ENCODE data around the gene CEACAM16. TPM values are rescaled to one million over a fixed set of nuclear protein-coding genes. Genes with fewer than 3 reads are reported as not detected.
"Not testable (repeated sequence)": the region's sequence is repeated elsewhere in the genome, so short reads cannot be mapped to it uniquely, and the experiment has no call there.

The CEACAM16 gene
- total RNA-seq, 4 donors from 2014 or later, result not detected

DNA sequence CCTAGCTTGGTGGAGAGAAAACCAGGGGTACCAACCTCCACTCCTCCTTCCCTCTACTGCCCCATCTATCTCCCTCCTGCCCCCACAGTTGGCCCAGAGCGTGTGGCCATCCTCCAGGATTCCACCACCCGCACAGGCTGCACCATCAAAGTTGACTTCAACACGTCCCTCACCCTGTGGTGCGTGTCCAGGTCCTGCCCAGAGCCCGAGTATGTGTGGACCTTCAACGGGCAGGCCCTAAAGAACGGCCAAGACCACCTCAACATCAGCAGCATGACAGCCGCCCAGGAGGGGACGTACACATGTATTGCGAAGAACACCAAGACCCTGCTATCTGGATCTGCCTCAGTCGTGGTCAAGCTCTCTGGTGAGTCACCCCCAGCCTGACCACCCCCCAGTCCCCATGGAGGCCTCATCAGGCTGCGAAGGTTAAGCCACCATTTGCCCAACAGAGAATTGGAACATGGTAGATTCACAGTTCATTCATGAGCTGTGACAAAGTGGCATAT is 6.6 kb downstream of the CEACAM16 start:
- Histone ChIP-seq H3K27me3 (no peaks in the 10 kb centered on the region), H3K36me3 (no peaks in the 10 kb centered on the region), H3K9me3 (no peaks in the 10 kb centered on the region), H3K4me3 (no peak overlapping the region), H3K4me1 (no peaks in the 10 kb centered on the region), H3K27ac (no peak overlapping the region)
- DNase-seq, result peak in 1 of 3 donors; percentile 26
- TF ChIP-seq POLR2A (IDR thresholded peaks at IDR 0.05) (no peak), CTCF (IDR thresholded peaks at IDR 0.05) (no peak)

DNA sequence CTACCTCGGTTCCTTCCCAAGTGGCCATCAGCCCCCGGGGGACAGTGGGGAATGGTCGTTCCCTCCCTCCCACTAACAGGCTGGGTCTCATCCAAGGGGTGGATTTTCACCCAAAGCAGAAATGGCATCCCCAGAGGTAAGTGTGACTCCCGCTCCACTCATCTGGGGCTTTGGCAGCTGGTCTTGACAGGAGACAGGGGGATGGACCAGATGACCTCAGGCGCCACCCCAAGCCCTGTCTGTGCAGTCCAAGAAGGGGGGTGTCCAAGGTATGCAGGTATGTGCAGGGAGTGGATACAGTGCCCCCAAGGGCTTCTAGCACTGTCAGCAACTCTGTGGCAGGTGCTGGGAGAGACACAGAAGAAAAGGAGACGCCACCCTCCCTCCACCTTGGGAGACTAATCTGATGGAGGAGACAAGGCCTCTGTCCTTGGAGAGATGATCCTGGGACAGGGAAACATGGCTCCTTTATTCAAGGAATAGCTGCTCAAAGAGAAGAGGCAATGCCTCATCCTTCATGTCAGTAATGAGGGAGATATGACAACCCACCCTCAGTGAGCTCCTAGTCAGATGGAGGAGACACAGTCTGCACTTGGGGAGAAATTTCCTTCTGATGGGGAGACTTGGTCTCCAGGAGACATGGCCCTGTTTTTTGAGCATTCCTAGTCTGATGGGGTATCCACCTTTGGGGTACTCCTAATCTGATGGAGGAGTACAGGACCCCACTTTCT is 7.7 kb downstream of the CEACAM16 start:
- H3K9me3 ChIP-seq, result no peaks in the 10 kb centered on the region
- TF ChIP-seq POLR2A (IDR thresholded peaks at IDR 0.05), result no peak
- no peak for TF ChIP-seq CTCF (IDR thresholded peaks at IDR 0.05)
- no peak for DNase-seq

GRCh38 chr19:44707794-44708193 is 8.8 kb downstream of the CEACAM16 start:
- H3K36me3 ChIP-seq, result no peaks in the 10 kb centered on the region
- no peaks in the 10 kb centered on the region for H3K4me1 ChIP-seq
- no peak for TF ChIP-seq CTCF (IDR thresholded peaks at IDR 0.05)
- no peak for TF ChIP-seq POLR2A (IDR thresholded peaks at IDR 0.05)
- no peak for DNase-seq
- no peaks in the 10 kb centered on the region for H3K27me3 ChIP-seq
- H3K9me3 ChIP-seq, result no peaks in the 10 kb centered on the region
- H3K4me3 ChIP-seq, result no peak overlapping the region
- no peak overlapping the region for H3K27ac ChIP-seq

More for the DNA sequence above, 7.7 kb downstream of the CEACAM16 start:
- no peak overlapping the region for H3K27ac ChIP-seq
- H3K36me3 ChIP-seq, result no peaks in the 10 kb centered on the region
- H3K4me3 ChIP-seq, result no peak overlapping the region
- no peaks in the 10 kb centered on the region for H3K4me1 ChIP-seq
- H3K27me3 ChIP-seq, result no peaks in the 10 kb centered on the region

- Histone ChIP-seq H3K27me3 (no peaks in the 10 kb centered on the region), H3K27ac (no peak overlapping the region), H3K36me3 (no peaks in the 10 kb centered on the region), H3K4me3 (no peak overlapping the region), H3K4me1 (no peaks in the 10 kb centered on the region), H3K9me3 (no peaks in the 10 kb centered on the region)
- TF ChIP-seq CTCF (IDR thresholded peaks at IDR 0.05) (no peak), POLR2A (IDR thresholded peaks at IDR 0.05) (no peak)
- no peak for DNase-seq
Observed at GRCh38 chr19:44708940-44709339, 10.0 kb downstream of the CEACAM16 start.

- H3K27ac ChIP-seq, DNase-seq, H3K27me3 ChIP-seq, H3K4me3 ChIP-seq, H3K4me1 ChIP-seq, H3K9me3 ChIP-seq, H3K36me3 ChIP-seq: not testable (repeated sequence)
Observed at GRCh38 chr19:44709434-44710266, 10.7 kb downstream of the CEACAM16 start.

- H3K27me3 ChIP-seq, result no peaks in the 10 kb centered on the region
- DNase-seq, result no peak
- no peaks in the 10 kb centered on the region for H3K4me1 ChIP-seq
- H3K36me3 ChIP-seq, result no peaks in the 10 kb centered on the region
- H3K27ac ChIP-seq, result no peak overlapping the region
- H3K9me3 ChIP-seq, result peaks cover 0 to 4% (median 0%) of the 10 kb centered on the region in 4 donors
- no peak overlapping the region for H3K4me3 ChIP-seq
- TF ChIP-seq CTCF (IDR thresholded peaks at IDR 0.05) (no peak), POLR2A (IDR thresholded peaks at IDR 0.05) (no peak)
Observed at GRCh38 chr19:44710483-44710882, 11.5 kb downstream of the CEACAM16 start.

Data from Peyer's patch (tissue), 4 donors.